ENCODE results near the gene LPCAT3.

Gene LPCAT3

DNA sequence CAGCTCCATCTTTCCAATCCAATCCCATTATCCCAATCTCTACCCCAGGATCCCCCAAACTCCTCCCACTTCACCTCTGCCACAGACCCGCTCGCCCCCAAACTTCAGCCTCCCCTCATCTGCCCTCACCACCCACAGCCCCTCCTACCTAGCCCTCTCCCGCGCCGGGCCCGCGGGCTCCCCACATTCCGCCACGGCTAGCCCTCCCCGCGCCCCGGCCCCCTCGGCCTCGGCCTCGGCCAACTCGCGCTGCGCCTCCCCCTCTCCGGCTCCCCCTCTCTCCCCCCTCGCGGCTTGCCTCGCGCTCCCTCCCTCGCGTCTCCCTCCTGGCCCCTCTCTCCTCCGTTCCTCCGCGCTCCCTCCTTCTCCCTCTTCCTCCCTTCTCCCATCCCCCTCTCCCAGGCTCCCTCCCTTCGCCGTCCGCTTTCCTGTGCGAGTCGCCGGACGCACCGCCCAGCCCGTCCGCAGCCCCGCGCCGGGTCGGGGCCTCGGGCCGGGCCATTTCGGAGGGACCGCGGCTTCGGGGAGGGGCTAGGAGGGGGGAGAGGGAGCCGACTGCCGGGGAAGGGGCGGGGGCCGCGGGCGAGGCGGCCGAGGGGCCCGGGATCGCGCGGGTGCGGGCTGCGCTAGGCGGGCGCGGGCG, 90.8 kb downstream of the LPCAT3 start, which contains the start of gene ATN1:
ATN1 (plus strand) TSS at position 581 of the 643 bp plus-strand sequence. CDS start 6,043 bp downstream, outside the sequence.
- CTCF ChIA-PET: interaction anchor here (1.2 to 3.0 kb wide), 6 partner anchors 8 to 58 kb away, joined by 3 to 15 read pairs (median 6); no protein-coding TSS in a partner anchor
- POLR2A ChIA-PET: interaction anchor here (1.5 to 8.3 kb wide), 9 partner anchors 10 to 59 kb away, joined by 4 to 174 read pairs (median 32); partner anchors contain the start of genes C12orf57, ENO2, RNU7-1 and SPSB2
- DNase-seq (ENCODE audit: extremely low spot score): peak; percentile 54
- TF ChIP-seq NFRKB (IDR thresholded peaks at IDR 0.05): no peak
- peak; percentile 56; the same call in 1 of the 2 replicates for TF ChIP-seq L3MBTL2 (conservative IDR thresholded peaks at IDR 0.05)
